HL-60 (cell line): ENCODE results near the gene EYA2.

Source experiments
- DNase-seq, 2 experiments: peaks; one replicate each; pipeline ENCODE4 v3.0.0-alpha.2; 2010 to 2020; ENCODE audit warnings: low read depth in 1 of 2, low spot score in 1 of 2
- H3K27ac ChIP-seq: fragments of 250-450 bp; sonication (Bioruptor Pico); replicated peaks from 2 replicates; pipeline ENCODE4 v1.5.1; 2020; ENCODE audit warnings: mild to moderate bottlenecking, moderate library complexity
- H3K27me3 ChIP-seq: fragments of 250-450 bp; sonication (Bioruptor Pico); 2 replicates; pipeline ENCODE4 v1.5.1; 2021; ENCODE audit warnings: mild to moderate bottlenecking, moderate library complexity; ENCODE audit not compliant: insufficient read depth, poor library complexity, severe bottlenecking
- H3K4me3 ChIP-seq: replicated peaks from 2 replicates; pipeline ENCODE4 v1.5.1; 2011; ENCODE audit warnings: mild to moderate bottlenecking, control low read depth, low read length; ENCODE audit not compliant: insufficient read depth
- GABPA ChIP-seq: IDR thresholded peaks from 2 replicates; pipeline ENCODE4 v1.6.1; 2012; ENCODE audit warnings: low read depth
- POLR2AphosphoS5 ChIP-seq: IDR thresholded peaks from 2 replicates; pipeline ENCODE4 v1.6.1; 2012; ENCODE audit warnings: low read depth
- SPI1 ChIP-seq: IDR thresholded peaks from 2 replicates; pipeline ENCODE4 v1.6.1; 2012; ENCODE audit warnings: low read depth, mild to moderate bottlenecking, borderline replicate concordance
- TF ChIP-seq, protein P1 (sequence below): IDR thresholded peaks from one replicate; pipeline ENCODE4 v1.5.1; 2011; ENCODE audit warnings: low read length, control low read depth, inconsistent platforms; ENCODE audit not compliant: insufficient read depth
- TF ChIP-seq, protein P2 (sequence below): IDR thresholded peaks from 2 replicates; pipeline ENCODE4 v1.6.1; 2012; ENCODE audit warnings: low read depth; ENCODE audit not compliant: insufficient replicate concordance

EYA2 gene

DNA sequence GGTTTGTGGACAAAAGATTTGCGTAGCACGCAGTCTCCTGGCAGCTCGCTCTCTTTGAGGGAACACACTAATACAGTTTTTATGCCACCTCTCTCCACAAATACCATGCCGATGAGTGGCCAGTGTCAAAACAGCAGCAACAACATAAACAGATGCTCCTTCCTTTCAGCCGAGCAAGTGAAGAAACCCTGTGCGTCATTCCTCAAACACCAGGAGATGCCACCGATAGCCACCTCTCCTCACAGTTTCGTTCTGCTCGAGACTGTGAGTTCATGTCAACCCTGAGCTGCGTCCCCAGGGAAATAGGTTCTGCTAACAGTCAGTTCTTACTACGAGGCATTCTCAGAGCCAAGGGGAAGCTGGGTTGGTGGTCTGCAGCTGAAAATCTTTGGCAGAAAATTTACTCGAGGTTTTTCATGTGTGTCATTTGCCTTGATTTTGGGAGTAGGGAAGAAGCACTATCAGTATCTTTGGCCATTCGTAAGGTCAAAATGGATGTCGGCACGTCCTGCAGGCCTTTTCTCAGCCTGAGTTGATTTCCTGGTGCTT, 59.9 kb downstream of the EYA2 start:
- no peak for DNase-seq
- Histone ChIP-seq H3K27ac (no peak overlapping the region), H3K4me3 (no peak overlapping the region), H3K27me3 (no peaks in the 10 kb centered on the region)
- TF ChIP-seq, protein P1, sequence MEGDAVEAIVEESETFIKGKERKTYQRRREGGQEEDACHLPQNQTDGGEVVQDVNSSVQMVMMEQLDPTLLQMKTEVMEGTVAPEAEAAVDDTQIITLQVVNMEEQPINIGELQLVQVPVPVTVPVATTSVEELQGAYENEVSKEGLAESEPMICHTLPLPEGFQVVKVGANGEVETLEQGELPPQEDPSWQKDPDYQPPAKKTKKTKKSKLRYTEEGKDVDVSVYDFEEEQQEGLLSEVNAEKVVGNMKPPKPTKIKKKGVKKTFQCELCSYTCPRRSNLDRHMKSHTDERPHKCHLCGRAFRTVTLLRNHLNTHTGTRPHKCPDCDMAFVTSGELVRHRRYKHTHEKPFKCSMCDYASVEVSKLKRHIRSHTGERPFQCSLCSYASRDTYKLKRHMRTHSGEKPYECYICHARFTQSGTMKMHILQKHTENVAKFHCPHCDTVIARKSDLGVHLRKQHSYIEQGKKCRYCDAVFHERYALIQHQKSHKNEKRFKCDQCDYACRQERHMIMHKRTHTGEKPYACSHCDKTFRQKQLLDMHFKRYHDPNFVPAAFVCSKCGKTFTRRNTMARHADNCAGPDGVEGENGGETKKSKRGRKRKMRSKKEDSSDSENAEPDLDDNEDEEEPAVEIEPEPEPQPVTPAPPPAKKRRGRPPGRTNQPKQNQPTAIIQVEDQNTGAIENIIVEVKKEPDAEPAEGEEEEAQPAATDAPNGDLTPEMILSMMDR: no peak
- TF ChIP-seq SPI1: no peak
- TF ChIP-seq, protein P2, sequence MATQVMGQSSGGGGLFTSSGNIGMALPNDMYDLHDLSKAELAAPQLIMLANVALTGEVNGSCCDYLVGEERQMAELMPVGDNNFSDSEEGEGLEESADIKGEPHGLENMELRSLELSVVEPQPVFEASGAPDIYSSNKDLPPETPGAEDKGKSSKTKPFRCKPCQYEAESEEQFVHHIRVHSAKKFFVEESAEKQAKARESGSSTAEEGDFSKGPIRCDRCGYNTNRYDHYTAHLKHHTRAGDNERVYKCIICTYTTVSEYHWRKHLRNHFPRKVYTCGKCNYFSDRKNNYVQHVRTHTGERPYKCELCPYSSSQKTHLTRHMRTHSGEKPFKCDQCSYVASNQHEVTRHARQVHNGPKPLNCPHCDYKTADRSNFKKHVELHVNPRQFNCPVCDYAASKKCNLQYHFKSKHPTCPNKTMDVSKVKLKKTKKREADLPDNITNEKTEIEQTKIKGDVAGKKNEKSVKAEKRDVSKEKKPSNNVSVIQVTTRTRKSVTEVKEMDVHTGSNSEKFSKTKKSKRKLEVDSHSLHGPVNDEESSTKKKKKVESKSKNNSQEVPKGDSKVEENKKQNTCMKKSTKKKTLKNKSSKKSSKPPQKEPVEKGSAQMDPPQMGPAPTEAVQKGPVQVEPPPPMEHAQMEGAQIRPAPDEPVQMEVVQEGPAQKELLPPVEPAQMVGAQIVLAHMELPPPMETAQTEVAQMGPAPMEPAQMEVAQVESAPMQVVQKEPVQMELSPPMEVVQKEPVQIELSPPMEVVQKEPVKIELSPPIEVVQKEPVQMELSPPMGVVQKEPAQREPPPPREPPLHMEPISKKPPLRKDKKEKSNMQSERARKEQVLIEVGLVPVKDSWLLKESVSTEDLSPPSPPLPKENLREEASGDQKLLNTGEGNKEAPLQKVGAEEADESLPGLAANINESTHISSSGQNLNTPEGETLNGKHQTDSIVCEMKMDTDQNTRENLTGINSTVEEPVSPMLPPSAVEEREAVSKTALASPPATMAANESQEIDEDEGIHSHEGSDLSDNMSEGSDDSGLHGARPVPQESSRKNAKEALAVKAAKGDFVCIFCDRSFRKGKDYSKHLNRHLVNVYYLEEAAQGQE: no peak
- TF ChIP-seq GABPA: no peak
- no peak for TF ChIP-seq POLR2AphosphoS5

DNA sequence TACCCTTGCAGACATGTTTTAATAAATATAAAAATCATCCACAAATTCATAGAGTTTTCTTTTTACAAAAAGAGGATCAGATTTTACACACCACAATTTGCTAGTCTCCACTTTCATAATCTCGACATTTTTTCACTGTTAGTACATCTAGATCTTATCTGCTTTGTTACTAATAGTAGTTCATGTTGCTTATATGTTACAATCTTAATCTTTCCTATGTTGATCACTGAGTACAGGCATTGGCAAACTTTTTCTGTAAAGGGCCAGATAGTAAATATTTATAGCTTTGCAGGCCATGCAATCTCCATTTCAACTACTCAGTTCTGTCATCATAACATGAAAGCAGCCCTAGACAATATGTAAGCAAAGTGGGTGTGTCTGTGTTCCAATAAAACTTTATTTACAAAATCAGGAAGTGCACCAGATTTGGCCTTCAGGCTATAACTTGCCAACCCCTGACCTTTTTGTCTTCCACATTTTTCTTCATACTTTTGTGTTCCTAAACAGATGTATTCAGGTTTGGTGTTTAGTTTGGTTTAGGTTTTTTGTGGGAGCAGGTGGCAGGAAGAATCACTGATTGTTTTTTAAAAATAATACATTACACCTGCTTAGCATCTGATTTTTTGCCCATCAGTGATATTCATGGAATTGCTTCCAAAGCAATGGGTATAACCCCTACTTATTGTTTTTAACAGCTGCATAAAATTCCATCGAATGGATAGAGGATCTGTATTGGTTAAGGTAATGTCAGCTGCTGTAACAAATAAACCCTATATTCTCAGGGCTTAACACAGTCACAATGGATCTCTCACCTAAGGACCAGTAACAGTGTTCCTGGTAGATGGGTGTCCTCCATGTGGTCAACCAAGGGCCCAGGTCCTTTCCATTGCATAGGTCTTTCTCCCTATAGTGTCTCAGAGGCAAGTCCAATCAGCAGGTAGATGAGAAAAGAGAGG, 61.2 kb downstream of the EYA2 start:
- TF ChIP-seq SPI1: no peak
- no peak for DNase-seq
- Histone ChIP-seq H3K27me3 (no peaks in the 10 kb centered on the region), H3K4me3 (no peak overlapping the region), H3K27ac (no peak overlapping the region)

GRCh38 chr20:46959081-46959692, 64.5 kb downstream of the EYA2 start:
- H3K27me3 ChIP-seq: no peaks in the 10 kb centered on the region
- H3K27ac ChIP-seq: no peak overlapping the region
- no peak for DNase-seq
- no peak overlapping the region for H3K4me3 ChIP-seq
- TF ChIP-seq GABPA (no peak), POLR2AphosphoS5 (no peak), SPI1 (no peak)
- TF ChIP-seq, protein P2: no peak

DNA sequence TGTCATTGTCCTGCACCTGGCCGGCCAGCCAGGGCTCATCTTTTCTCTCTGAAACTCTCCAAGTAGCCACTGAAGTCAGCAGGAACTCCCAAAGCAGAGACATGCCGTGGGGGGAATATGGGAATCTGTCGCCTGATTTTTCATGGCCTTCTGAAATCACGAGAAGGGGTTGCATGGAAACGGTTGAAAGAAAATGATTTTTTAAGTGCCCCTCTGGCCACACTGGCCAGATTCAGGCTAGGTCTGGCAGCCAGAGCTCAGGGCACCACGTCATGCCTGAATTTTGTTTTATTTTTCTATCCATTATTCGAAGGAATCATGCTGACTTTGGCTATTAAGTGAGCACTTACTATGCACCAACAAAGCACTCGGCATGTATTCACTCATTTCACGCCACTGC, 65.2 kb downstream of the EYA2 start:
- no peak for DNase-seq
- TF ChIP-seq, protein P1: no peak
- no peak for TF ChIP-seq SPI1
- TF ChIP-seq, protein P2: no peak
- TF ChIP-seq GABPA: no peak
- TF ChIP-seq POLR2AphosphoS5: no peak
- Histone ChIP-seq H3K27me3 (no peaks in the 10 kb centered on the region), H3K27ac (no peak overlapping the region), H3K4me3 (no peak overlapping the region)
